Smooth muscle cell (in vitro differentiated cells): ENCODE results near the gene HES4. TPM values are rescaled to one million over a fixed set of nuclear protein-coding genes. Genes with fewer than 3 reads are reported as not detected.
"Not testable (repeated sequence)": the region's sequence is repeated elsewhere in the genome, so short reads cannot be mapped to it uniquely, and the experiment has no call there.

Experiments
- DNase-seq: peaks from one replicate; lab custom pipeline; 2025; ENCODE audit not compliant: unreplicated experiment; lab: John Stamatoyannopoulos, UW
- H2AFZ ChIP-seq: fragments of 200-600 bp; sonication (generic); 2 replicates; pipeline ENCODE4 v1.6.0; 2016; ENCODE audit warnings: antibody characterized with exemption, low read depth, mild to moderate bottlenecking
- H3F3A ChIP-seq: fragments of 200-600 bp; sonication (generic); 2 replicates; pipeline ENCODE4 v1.6.0; 2017; ENCODE audit warnings: antibody characterized with exemption, low read depth
- H3K27ac ChIP-seq: fragments of 200-600 bp; sonication (generic); 2 replicates; pipeline ENCODE4 v1.5.1; 2016; ENCODE audit warnings: low read depth, mild to moderate bottlenecking
- H3K27me3 ChIP-seq: fragments of 200-600 bp; sonication (generic); 2 replicates; pipeline ENCODE4 v1.6.1; 2016; ENCODE audit warnings: low read depth, mild to moderate bottlenecking
- H3K36me3 ChIP-seq: fragments of 200-600 bp; sonication (generic); 2 replicates; pipeline ENCODE4 v1.5.1; 2016; ENCODE audit warnings: low read depth
- H3K4me1 ChIP-seq: fragments of 200-600 bp; sonication (generic); 2 replicates; pipeline ENCODE4 v1.5.1; 2016; ENCODE audit warnings: low read depth
- H3K4me2 ChIP-seq: fragments of 200-600 bp; sonication (generic); 2 replicates; pipeline ENCODE4 v1.6.0; 2016; ENCODE audit warnings: mild to moderate bottlenecking
- H3K4me3 ChIP-seq: fragments of 200-600 bp; sonication (generic); 2 replicates; pipeline ENCODE4 v1.5.1; 2016; ENCODE audit warnings: mild to moderate bottlenecking
- H3K79me2 ChIP-seq: fragments of 200-600 bp; sonication (generic); 2 replicates; pipeline ENCODE4 v1.6.0; 2016; ENCODE audit warnings: low read depth, mild to moderate bottlenecking
- H3K9ac ChIP-seq: fragments of 200-600 bp; sonication (generic); 2 replicates; pipeline ENCODE4 v1.6.0; 2016; ENCODE audit warnings: low read depth
- H3K9me3 ChIP-seq: fragments of 200-600 bp; sonication (generic); replicated peaks from 2 replicates; pipeline ENCODE4 v1.5.1; 2016; ENCODE audit warnings: low read depth
- H4K20me1 ChIP-seq: fragments of 200-600 bp; sonication (generic); 2 replicates; pipeline ENCODE4 v1.6.0; 2016; ENCODE audit warnings: low read depth
- WGBS: methylation state at CpG from one replicate; pipeline ENCODE4 v1.1.7; 2016; ENCODE audit warnings: low lambda C conversion rate; 5-methylcytosine and 5-hydroxymethylcytosine counted together
- polyA plus RNA-seq: library from polyadenylated mRNA; unstranded; fragments of >200 nt; fragmentation: Nextera tagmentation; extraction: Ambion mirVana; gene quantifications from 2 replicates; pipeline ENCODE4 v1.2.1, GENCODE V29; 2016
- total RNA-seq: library from RNA; depleted of rRNA; stranded (reverse); fragments of >200 nt; gene quantifications from 2 replicates; pipeline ENCODE4 v1.2.3, GENCODE V29; 2014
- TF ChIP-seq, protein P1 (sequence below): fragments of 200-600 bp; sonication (generic); IDR thresholded peaks from 2 replicates; pipeline ENCODE4 v1.5.1; 2017; ENCODE audit warnings: borderline replicate concordance, mild to moderate bottlenecking, antibody characterized with exemption; ENCODE audit not compliant: insufficient read depth, poor library complexity, severe bottlenecking

The HES4 gene
- total and polyA plus RNA-seq, 2 experiments from 2014 or later, result 57.0 to 72.0 TPM

DNA sequence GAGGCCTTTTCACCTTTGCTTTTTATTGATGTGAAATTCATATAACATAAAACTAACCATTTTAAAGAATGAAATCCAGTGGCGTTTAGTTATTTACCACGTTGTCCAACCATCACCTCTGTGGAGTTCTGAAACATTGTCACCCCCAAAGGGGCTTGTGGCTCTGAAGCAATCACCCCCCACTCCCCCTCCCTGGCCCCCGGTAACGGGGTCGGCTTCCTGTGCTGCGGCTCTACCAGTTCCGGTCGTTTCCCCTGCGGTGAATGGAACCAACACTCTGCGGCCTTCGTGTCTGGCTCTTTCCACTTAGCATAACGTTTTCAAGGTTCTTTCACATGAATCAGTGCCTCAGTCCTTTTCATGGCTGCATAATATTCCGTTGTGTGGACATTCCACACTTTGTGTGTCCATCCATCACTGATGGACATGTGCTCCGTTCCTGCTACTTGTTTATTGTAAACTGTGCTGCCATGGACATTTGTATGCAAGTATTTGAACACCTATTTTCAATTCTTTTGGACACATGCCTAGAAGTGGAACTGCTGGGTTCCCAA, 11.6 kb upstream of the HES4 start:
- H3K27ac ChIP-seq, result no peak overlapping the region
- no peaks in the 10 kb centered on the region for H3K36me3 ChIP-seq
- TF ChIP-seq, protein P1, sequence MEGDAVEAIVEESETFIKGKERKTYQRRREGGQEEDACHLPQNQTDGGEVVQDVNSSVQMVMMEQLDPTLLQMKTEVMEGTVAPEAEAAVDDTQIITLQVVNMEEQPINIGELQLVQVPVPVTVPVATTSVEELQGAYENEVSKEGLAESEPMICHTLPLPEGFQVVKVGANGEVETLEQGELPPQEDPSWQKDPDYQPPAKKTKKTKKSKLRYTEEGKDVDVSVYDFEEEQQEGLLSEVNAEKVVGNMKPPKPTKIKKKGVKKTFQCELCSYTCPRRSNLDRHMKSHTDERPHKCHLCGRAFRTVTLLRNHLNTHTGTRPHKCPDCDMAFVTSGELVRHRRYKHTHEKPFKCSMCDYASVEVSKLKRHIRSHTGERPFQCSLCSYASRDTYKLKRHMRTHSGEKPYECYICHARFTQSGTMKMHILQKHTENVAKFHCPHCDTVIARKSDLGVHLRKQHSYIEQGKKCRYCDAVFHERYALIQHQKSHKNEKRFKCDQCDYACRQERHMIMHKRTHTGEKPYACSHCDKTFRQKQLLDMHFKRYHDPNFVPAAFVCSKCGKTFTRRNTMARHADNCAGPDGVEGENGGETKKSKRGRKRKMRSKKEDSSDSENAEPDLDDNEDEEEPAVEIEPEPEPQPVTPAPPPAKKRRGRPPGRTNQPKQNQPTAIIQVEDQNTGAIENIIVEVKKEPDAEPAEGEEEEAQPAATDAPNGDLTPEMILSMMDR, result no peak
- H3K4me1 ChIP-seq, result peaks cover 14% of the 10 kb centered on the region
- H3K4me3 ChIP-seq, result no peak overlapping the region
- no peak overlapping the region for H2AFZ ChIP-seq
- no peaks in the 10 kb centered on the region for H4K20me1 ChIP-seq
- H3K4me2 ChIP-seq, result no peak overlapping the region
- no peaks in the 10 kb centered on the region for H3K79me2 ChIP-seq
- no peaks in the 10 kb centered on the region for H3K27me3 ChIP-seq
- 89% methylated on average over 14 of the region's 14 CpGs for WGBS
- peaks cover 4% of the 10 kb centered on the region for H3F3A ChIP-seq
- no peak overlapping the region for H3K9ac ChIP-seq
- no peak for DNase-seq
- no peaks in the 10 kb centered on the region for H3K9me3 ChIP-seq

DNA sequence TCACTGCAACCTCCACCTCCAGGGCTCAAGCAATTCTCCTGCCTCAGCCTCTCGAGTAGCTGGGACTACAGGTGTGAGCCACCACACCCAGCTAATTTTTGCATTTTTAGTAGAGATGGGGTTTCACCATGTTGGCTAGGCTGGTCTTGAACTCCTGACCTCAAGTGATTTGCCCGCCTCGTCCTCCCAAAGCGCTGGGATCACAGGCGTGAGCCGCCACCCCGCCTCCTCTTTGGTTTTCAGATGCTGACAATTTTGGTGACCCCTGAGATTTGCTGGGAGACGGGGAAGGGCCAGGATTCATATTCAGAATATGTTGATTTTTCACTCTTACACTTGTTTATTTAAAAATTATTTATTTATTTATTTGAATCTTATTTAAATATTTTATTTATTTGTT, 10.2 kb upstream of the HES4 start:
- H3F3A ChIP-seq, DNase-seq, H3K4me2 ChIP-seq, H3K36me3 ChIP-seq, H3K27ac ChIP-seq, H3K4me3 ChIP-seq, H3K27me3 ChIP-seq, H2AFZ ChIP-seq, H3K9me3 ChIP-seq, H3K9ac ChIP-seq, H4K20me1 ChIP-seq, H3K79me2 ChIP-seq: not testable (repeated sequence)
- 92% methylated on average over 8 of the region's 8 CpGs for whole genome bisulfite sequencing
- H3K4me1 ChIP-seq, result peaks cover 19% of the 10 kb centered on the region

DNA sequence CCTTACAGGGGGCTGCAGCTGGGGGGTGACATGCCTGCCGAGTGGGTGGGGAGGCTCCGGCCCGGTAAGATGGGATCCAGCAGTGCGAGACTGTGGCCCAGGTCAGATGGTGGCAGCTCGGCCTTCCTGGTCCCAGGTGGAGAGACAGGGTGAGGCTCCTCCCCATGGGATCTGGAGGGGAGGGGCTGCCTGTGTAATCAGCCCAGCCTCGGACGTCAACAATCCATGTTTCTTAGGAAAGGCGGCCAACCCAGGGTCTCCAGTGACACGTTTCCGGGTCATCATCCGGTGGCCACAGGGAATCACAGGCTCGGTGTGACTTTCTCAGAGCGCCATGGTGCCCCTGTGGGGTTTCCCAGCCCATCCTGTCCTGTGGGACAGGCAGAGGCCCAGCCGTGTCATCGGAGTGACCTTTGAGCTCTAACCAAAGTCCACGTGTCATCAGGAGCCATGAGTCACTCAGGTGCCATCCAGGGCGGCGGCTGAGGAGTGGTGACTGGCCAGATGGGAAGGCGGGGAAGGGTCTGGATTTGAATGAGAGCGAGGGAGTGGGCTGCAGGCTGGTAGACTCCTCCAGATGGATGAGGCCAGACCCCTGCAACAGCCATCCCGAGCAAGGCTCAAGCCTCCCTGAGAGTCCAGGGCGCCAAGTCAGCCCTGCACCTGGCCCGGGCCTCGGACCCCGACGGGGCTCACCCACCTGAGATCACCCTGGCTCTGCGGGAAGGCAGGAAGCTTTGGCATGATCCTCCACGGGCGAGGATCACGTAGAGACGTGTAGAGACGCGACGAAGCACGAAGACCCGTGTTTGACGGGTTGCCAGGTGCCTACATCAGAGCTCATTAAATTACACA, 6.6 kb upstream of the HES4 start:
- no peak overlapping the region for H3K27ac ChIP-seq

DNA sequence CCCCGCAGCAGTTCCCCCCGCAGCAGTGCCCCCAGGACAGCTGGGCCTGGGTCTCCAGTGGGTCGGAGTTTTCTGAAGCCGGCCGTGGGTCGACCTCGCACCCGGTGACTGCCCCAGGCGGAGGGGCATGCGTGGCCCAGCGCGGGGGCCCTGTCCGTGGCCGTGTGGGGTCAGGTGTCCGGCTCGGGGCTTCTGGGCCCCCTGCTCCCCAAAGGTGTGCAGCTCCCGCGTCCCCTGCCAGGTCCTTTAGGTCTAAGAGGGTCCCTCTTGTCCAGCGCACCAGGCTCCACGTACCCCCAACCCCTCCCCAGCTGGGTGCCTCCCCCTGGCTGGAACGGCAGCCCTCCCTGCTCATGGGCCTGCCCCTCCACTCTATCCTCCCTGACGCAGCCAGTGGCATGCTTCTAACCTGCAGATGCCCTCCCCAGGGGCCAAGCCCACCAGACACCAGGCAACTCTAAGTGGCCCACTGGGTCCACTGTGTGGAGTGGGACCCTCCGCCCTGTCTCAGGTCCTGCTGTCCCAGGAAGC, 5.9 kb upstream of the HES4 start:
- no peak overlapping the region for H3K4me2 ChIP-seq
- 82% methylated on average over 11 of the region's 23 CpGs for WGBS
- no peak overlapping the region for H2AFZ ChIP-seq
- no peak overlapping the region for H3K4me3 ChIP-seq
- H3K79me2 ChIP-seq, result no peaks in the 10 kb centered on the region
- no peaks in the 10 kb centered on the region for H3K9me3 ChIP-seq
- no peaks in the 10 kb centered on the region for H3K36me3 ChIP-seq
- H3K27me3 ChIP-seq, result no peaks in the 10 kb centered on the region
- no peak overlapping the region for H3K9ac ChIP-seq
- no peak overlapping the region for H3K27ac ChIP-seq
- H3K4me1 ChIP-seq, result peaks cover 9% of the 10 kb centered on the region
- TF ChIP-seq, protein P1, result no peak
- H4K20me1 ChIP-seq, result peaks cover 15% of the 10 kb centered on the region
- DNase-seq, result no peak
- no peaks in the 10 kb centered on the region for H3F3A ChIP-seq

More for the DNA sequence above, 6.6 kb upstream of the HES4 start:
- H2AFZ ChIP-seq, result no peak overlapping the region
- no peak overlapping the region for H3K4me3 ChIP-seq
- no peak overlapping the region for H3K9ac ChIP-seq
- TF ChIP-seq, protein P1, result no peak
- no peak for DNase-seq
- no peaks in the 10 kb centered on the region for H3K79me2 ChIP-seq
- no peaks in the 10 kb centered on the region for H3K27me3 ChIP-seq
- H3F3A ChIP-seq, result no peaks in the 10 kb centered on the region
- H3K36me3 ChIP-seq, result no peaks in the 10 kb centered on the region
- H4K20me1 ChIP-seq, result peaks cover 15% of the 10 kb centered on the region
- H3K9me3 ChIP-seq, result no peaks in the 10 kb centered on the region
- peaks cover 9% of the 10 kb centered on the region for H3K4me1 ChIP-seq
- no peak overlapping the region for H3K4me2 ChIP-seq
- WGBS, result 88% methylated on average over 37 of the region's 37 CpGs
